ENCODE data around the gene TRIB2. TPM values are rescaled to one million over a fixed set of nuclear protein-coding genes. Genes with fewer than 3 reads are reported as not detected.

The TRIB2 gene
- total and polyA plus RNA-seq, 2 of the 13 experiments (the other 11 are each of a cell fraction or from before 2014, with no cell fraction given): 1.1 to 2.3 TPM

DNA sequence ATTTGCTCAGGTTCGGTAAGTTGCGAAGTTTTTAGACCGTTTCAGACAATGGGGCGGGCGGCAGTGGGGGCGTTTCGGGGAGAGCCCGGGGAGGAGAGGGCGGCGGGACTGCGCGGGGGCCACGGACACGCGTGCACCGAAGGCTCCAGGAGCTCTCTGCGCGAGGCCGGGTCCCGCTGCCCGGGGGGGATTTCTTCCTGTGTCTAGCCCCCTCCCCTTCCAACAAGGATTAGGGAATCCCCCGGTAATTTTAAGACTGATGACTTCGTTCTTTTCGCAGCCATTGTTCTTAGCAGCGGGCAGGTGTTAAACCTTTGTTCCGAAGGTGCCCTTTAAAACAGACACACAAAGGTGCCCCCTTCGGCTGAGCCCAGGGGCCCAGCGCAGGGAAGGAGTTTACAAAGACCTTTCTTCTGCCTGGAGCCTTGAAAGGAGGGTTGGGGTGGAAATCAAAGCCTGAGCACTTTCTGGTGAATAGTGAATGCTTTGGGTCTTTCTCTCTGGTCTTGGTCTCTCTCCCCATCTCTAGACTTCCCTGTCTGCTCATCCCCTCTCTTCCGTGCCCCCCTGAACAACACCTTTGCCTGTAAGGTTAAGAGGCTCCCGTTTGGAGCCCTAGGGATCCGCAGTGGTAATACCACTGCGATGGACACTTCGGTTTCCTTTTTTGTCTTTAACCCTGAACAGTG lies 2.1 kb downstream of the TRIB2 start:
- H3K27me3 ChIP-seq (ENCODE audit: control insufficient read depth in 1 of 2, insufficient read depth in 2 of 2, low read length in 2 of 2): peaks cover 6 to 45% of the 10 kb centered on the region in 2 experiments
- no peak overlapping the region for H3K9ac ChIP-seq (ENCODE audit: insufficient read depth, low read depth, low read length)
- peak overlapping the region in 1 of 3 experiments; percentile 67; a peak in 1 of 6 replicates for H3K4me3 ChIP-seq (replicated peaks in 1 of 3; ENCODE audit: insufficient read depth in 1 of 3, low read depth in 2 of 3, low read length in 3 of 3)
- ATAC-seq (no peak), DNase-seq (ENCODE audit: low spot score) (no peak), FAIRE-seq (no peak)
- no peak overlapping the region for H3K27ac ChIP-seq (ENCODE audit: extremely low read length, insufficient read depth, low read length)
- TF ChIP-seq CBX2 (IDR thresholded peaks at IDR 0.05; ENCODE audit: low read depth, low read length): peak; percentile 4; the same call in 1 of the 2 replicates
- no peak for TF ChIP-seq CBX2 (CRISPR knock-in tag; IDR thresholded peaks at IDR 0.05; ENCODE audit: low read depth)
- TF ChIP-seq ARID3A (IDR thresholded peaks at IDR 0.05; ENCODE audit: low read depth, low read length): no peak
- no peak overlapping the region for H2AFZ ChIP-seq (ENCODE audit: low read length)
- ChIA-PET CTCF (ENCODE audit: low intra/inter-chr PET ratio, low total read pairs) (no interaction called here), POLR2A (no interaction called here)
- WGBS (ENCODE audit: low lambda C conversion rate): 8% methylated on average over 21 of the region's 33 CpGs
- H3K79me2 ChIP-seq (ENCODE audit: insufficient read depth, low read length): no peaks in the 10 kb centered on the region
- H4K20me1 ChIP-seq (ENCODE audit: insufficient read depth, low read length): no peaks in the 10 kb centered on the region
- H3K4me2 ChIP-seq (ENCODE audit: low read depth, low read length): peak overlapping the region; percentile 79
- in situ Hi-C loops (cut with HindIII; ENCODE audit: extremely low pct_ligation_motif_present, low pct_unique_long_range_greater_than_20kb): loop anchor here (5.0 kb wide), 1 partner anchor 887 kb away; no protein-coding TSS in a partner anchor
- intact Hi-C loops (cut with micrococcal nuclease; ENCODE audit: unreplicated experiment): loop anchor here (5.0 kb wide), 1 partner anchor 288 kb away; no protein-coding TSS in a partner anchor
- BruUV-seq (replicated peaks): no TSS peak
- H3K36me3 ChIP-seq (replicated peaks in 1 of 2; ENCODE audit: control insufficient read depth in 1 of 2, insufficient read depth in 2 of 2, low read length in 2 of 2): no peaks in the 10 kb centered on the region
- no peaks in the 10 kb centered on the region for H3K9me3 ChIP-seq (ENCODE audit: low read length)
- H3K4me1 ChIP-seq (ENCODE audit: insufficient read depth, low read length): peaks cover 25% of the 10 kb centered on the region

- FAIRE-seq: no peak
- Histone ChIP-seq H4K20me1 (ENCODE audit: insufficient read depth, low read length) (no peaks in the 10 kb centered on the region), H3K9ac (ENCODE audit: insufficient read depth, low read depth, low read length) (no peak overlapping the region), H3K4me1 (ENCODE audit: insufficient read depth, low read length) (peaks cover 27% of the 10 kb centered on the region), H3K36me3 (replicated peaks in 1 of 2; ENCODE audit: control insufficient read depth in 1 of 2, insufficient read depth in 2 of 2, low read length in 2 of 2) (no peaks in the 10 kb centered on the region), H3K79me2 (ENCODE audit: insufficient read depth, low read length) (no peaks in the 10 kb centered on the region), H3K4me3 (replicated peaks in 1 of 3; ENCODE audit: insufficient read depth in 1 of 3, low read depth in 2 of 3, low read length in 3 of 3) (no peak overlapping the region), H3K27ac (ENCODE audit: extremely low read length, insufficient read depth, low read length) (no peak overlapping the region), H3K9me3 (ENCODE audit: low read length) (no peaks in the 10 kb centered on the region), H3K4me2 (ENCODE audit: low read depth, low read length) (no peak overlapping the region), H2AFZ (ENCODE audit: low read length) (no peak overlapping the region), H3K27me3 (ENCODE audit: control insufficient read depth in 1 of 2, insufficient read depth in 2 of 2, low read length in 2 of 2) (peaks cover 6 to 45% of the 10 kb centered on the region in 2 experiments)
- BruUV-seq (replicated peaks): no TSS peak
- DNase-seq (ENCODE audit: low spot score): no peak
- intact Hi-C loops (cut with micrococcal nuclease; ENCODE audit: unreplicated experiment) (loop anchor here (5.0 kb wide), 1 partner anchor 288 kb away; no protein-coding TSS in a partner anchor), in situ Hi-C loops (cut with HindIII; ENCODE audit: extremely low pct_ligation_motif_present, low pct_unique_long_range_greater_than_20kb) (loop anchor here (5.0 kb wide), 1 partner anchor 887 kb away; no protein-coding TSS in a partner anchor)
- 32% methylated on average over 9 of the region's 9 CpGs for WGBS (ENCODE audit: low lambda C conversion rate)
- TF ChIP-seq CEBPB (IDR thresholded peaks at IDR 0.05; ENCODE audit: borderline replicate concordance, low read depth, low read length): peak; percentile 87
- no peak for TF ChIP-seq RBM22 (optimal IDR thresholded peaks at IDR 0.05; ENCODE audit: low read length)
- peak in 1 of 2 experiments; percentile 32; a peak in 1 of 4 replicates for TF ChIP-seq MAFK (conservative IDR thresholded peaks at IDR 0.05 in 1 of 2, IDR thresholded peaks at IDR 0.05 in 1 of 2; ENCODE audit: low read length in 2 of 2)
- ATAC-seq: no peak
- ChIA-PET CTCF (ENCODE audit: low intra/inter-chr PET ratio, low total read pairs) (no interaction called here), POLR2A (no interaction called here)
Measured at GRCh38 chr2:12719400-12720277, 2.9 kb downstream of the TRIB2 start.
